Frontal cortex (tissue), 4 donors: ENCODE measurements around the gene CIAO2A. TPM values are rescaled to one million over a fixed set of nuclear protein-coding genes. Genes with fewer than 3 reads are reported as not detected.
"Not testable (repeated sequence)": the region's sequence is repeated elsewhere in the genome, so short reads cannot be mapped to it uniquely, and the experiment has no call there.

Experiments
- DNase-seq, 2 donors: peaks; one replicate each; pipeline ENCODE4 v3.0.0; 2012; ENCODE audit warnings: low spot score in 2 of 2
- FAIRE-seq: peaks from 2 replicates; lab custom pipeline; 2012; peaks lifted over from hg19 to GRCh38; lab: Jason Lieb, UNC
- total RNA-seq: library from RNA; depleted of rRNA; stranded (reverse); fragments of >200 nt; gene quantifications from one replicate; pipeline ENCODE4 v1.2.3, GENCODE V29; 2014
- donor health status: control.
- donor health status: control.
- donor health status: control.

The CIAO2A gene
- total RNA-seq, 1 donor from 2014 or later: 44.8 TPM

GRCh38 chr15:64082757-64083156 is 10.9 kb downstream of the CIAO2A start:
- FAIRE-seq (no peak), DNase-seq (no peak)

GRCh38 chr15:64073496-64073895 is 20.1 kb downstream of the CIAO2A start:
- not testable (repeated sequence) for DNase-seq, FAIRE-seq

GRCh38 chr15:64072812-64073211 is 20.8 kb downstream of the CIAO2A start:
- FAIRE-seq: no peak

GRCh38 chr15:64071931-64072765 is 21.5 kb downstream of the CIAO2A start:
- no peak for DNase-seq
- no peak for FAIRE-seq

More at GRCh38 chr15:64072812-64073211, 20.8 kb downstream of the CIAO2A start:
- no peak for DNase-seq

- no peak for FAIRE-seq
- DNase-seq: no peak
These were observed 22.4 kb downstream of the CIAO2A start for GRCh38 chr15:64070965-64071851.

GRCh38 chr15:64070106-64070505 is 23.5 kb downstream of the CIAO2A start:
- FAIRE-seq (no peak), DNase-seq (no peak)

GRCh38 chr15:64068133-64068532 is 25.5 kb downstream of the CIAO2A start:
- FAIRE-seq: no peak
- DNase-seq: no peak

GRCh38 chr15:64067564-64068030 is 26.0 kb downstream of the CIAO2A start:
- DNase-seq (peak; percentile 67 to 68), FAIRE-seq (no peak)

- DNase-seq (no peak), FAIRE-seq (no peak)
These were observed 27.2 kb downstream of the CIAO2A start for GRCh38 chr15:64066451-64066850.

GRCh38 chr15:64060716-64061115 is 32.9 kb downstream of the CIAO2A start:
- no peak for FAIRE-seq

GRCh38 chr15:64059104-64059503 is 34.5 kb downstream of the CIAO2A start:
- DNase-seq, FAIRE-seq: not testable (repeated sequence)

More at GRCh38 chr15:64060716-64061115, 32.9 kb downstream of the CIAO2A start:
- no peak for DNase-seq

- no peak for FAIRE-seq
- no peak for DNase-seq
These were observed 35.4 kb downstream of the CIAO2A start for GRCh38 chr15:64058279-64058678.

- FAIRE-seq, DNase-seq: not testable (repeated sequence)
These were observed 40.0 kb downstream of the CIAO2A start for GRCh38 chr15:64053674-64054073.

- DNase-seq (no peak), FAIRE-seq (no peak)
These were observed 40.6 kb downstream of the CIAO2A start for GRCh38 chr15:64052925-64053491.

GRCh38 chr15:64051407-64052259 is 42.0 kb downstream of the CIAO2A start:
- no peak for FAIRE-seq
- DNase-seq: no peak

- DNase-seq: no peak
- FAIRE-seq: no peak
These were observed 42.6 kb downstream of the CIAO2A start for GRCh38 chr15:64051093-64051402.

- DNase-seq (no peak), FAIRE-seq (no peak)
These were observed 43.2 kb downstream of the CIAO2A start for GRCh38 chr15:64050281-64051092.

- FAIRE-seq (no peak), DNase-seq (no peak)
These were observed 44.7 kb downstream of the CIAO2A start for GRCh38 chr15:64048781-64049460.
